Osteoblast (primary cell): ENCODE measurements around the gene VOPP1. TPM values are rescaled to one million over a fixed set of nuclear protein-coding genes. Genes with fewer than 3 reads are reported as not detected.

Experiments used
- DNase-seq: peaks from one replicate; pipeline ENCODE4 v3.0.0; 2011; ENCODE audit warnings: low spot score, mixed read lengths; ENCODE audit not compliant: insufficient read length; ENCODE audit errors: missing footprints
- H2AFZ ChIP-seq: 2 replicates; pipeline ENCODE4 v1.6.0; 2011; ENCODE audit warnings: mild to moderate bottlenecking, low read length
- H3K27ac ChIP-seq: 2 replicates; pipeline ENCODE4 v1.5.1; 2011; ENCODE audit warnings: mild to moderate bottlenecking, low read depth, low read length, moderate library complexity
- H3K27me3 ChIP-seq: 2 replicates; pipeline ENCODE4 v1.6.0; 2012; ENCODE audit warnings: mild to moderate bottlenecking, control low read depth, inconsistent platforms, low read length, moderate library complexity; ENCODE audit not compliant: insufficient read depth
- H3K36me3 ChIP-seq: 2 replicates; pipeline ENCODE4 v1.5.1; 2011; ENCODE audit warnings: mild to moderate bottlenecking, low read length, control low read depth, moderate library complexity; ENCODE audit not compliant: insufficient read depth
- H3K4me1 ChIP-seq: 2 replicates; pipeline ENCODE4 v1.5.1; 2011; ENCODE audit warnings: mild to moderate bottlenecking, low read length, control low read depth, moderate library complexity; ENCODE audit not compliant: insufficient read depth
- H3K4me2 ChIP-seq: 2 replicates; pipeline ENCODE4 v1.6.0; 2011; ENCODE audit warnings: mild to moderate bottlenecking, low read length; ENCODE audit not compliant: insufficient read depth
- H3K4me3 ChIP-seq: fragments of 200-600 bp; sonication (generic); 3 replicates; pipeline ENCODE4 v1.5.1; 2012; ENCODE audit warnings: mild to moderate bottlenecking, low read length, inconsistent platforms; ENCODE audit not compliant: insufficient read depth
- H3K79me2 ChIP-seq: 2 replicates; pipeline ENCODE4 v1.6.0; 2012; ENCODE audit warnings: mild to moderate bottlenecking, low read length, control low read depth, inconsistent platforms; ENCODE audit not compliant: insufficient read depth
- H3K9me3 ChIP-seq: 2 replicates; pipeline ENCODE4 v1.5.1; 2011; ENCODE audit warnings: low read depth, low read length, control low read depth
- H4K20me1 ChIP-seq: 2 replicates; pipeline ENCODE4 v1.6.0; 2012; ENCODE audit warnings: mild to moderate bottlenecking, low read length, control low read depth; ENCODE audit not compliant: insufficient read depth
- total RNA-seq: library from RNA; depleted of rRNA; stranded (reverse); fragments of >200 nt; gene quantifications from 2 replicates; pipeline ENCODE4 v1.2.3, GENCODE V29; 2012
- TF ChIP-seq, protein P1 (sequence below): IDR thresholded peaks from 2 replicates; pipeline ENCODE4 v1.5.1; 2011; ENCODE audit warnings: mild to moderate bottlenecking, low read depth, low read length, moderate library complexity; ENCODE audit errors: extremely low read depth

The VOPP1 gene
- total RNA-seq, 1 donor: 74.6 TPM

DNA sequence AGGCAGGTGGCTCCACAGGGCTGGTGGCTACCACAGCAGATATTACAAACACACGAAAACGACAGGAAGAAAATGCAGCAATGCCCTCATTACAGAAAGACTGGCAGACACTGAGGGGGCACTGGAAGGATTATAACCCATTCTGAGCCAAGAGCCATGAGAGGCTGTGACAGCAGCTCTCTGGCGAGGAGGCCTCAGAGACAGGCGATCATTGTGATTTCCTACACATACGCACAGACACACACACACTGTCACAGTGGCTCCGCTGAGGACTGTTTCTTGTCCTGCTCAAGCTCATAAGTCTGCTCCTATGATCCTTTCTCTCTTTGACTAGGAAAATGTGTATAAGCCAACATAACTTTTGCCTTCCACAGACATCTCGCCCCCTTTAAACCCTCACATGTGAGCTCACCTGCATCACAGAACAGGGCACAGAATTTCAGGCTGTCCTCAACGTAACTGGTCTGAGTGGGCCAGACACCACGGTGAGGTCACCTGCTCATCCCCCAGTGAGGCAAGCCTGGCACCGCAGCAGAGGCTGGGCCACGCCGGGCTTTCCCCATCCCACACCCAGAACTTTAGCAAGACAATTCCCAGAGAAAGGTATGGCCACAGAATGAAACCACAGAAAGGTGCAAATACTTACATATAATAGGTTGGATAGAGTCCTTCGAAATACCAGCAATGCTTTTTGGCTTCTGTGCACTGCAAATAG lies 51.7 kb downstream of the VOPP1 start:
- Histone ChIP-seq H3K4me2 (no peak overlapping the region), H3K79me2 (peaks cover 45% of the 10 kb centered on the region), H3K36me3 (peaks cover 10% of the 10 kb centered on the region), H4K20me1 (peaks cover 15% of the 10 kb centered on the region), H3K9me3 (no peaks in the 10 kb centered on the region), H3K4me3 (no peak overlapping the region), H3K27me3 (no peaks in the 10 kb centered on the region), H3K27ac (no peak overlapping the region), H3K4me1 (no peaks in the 10 kb centered on the region), H2AFZ (no peak overlapping the region)
- TF ChIP-seq, protein P1, sequence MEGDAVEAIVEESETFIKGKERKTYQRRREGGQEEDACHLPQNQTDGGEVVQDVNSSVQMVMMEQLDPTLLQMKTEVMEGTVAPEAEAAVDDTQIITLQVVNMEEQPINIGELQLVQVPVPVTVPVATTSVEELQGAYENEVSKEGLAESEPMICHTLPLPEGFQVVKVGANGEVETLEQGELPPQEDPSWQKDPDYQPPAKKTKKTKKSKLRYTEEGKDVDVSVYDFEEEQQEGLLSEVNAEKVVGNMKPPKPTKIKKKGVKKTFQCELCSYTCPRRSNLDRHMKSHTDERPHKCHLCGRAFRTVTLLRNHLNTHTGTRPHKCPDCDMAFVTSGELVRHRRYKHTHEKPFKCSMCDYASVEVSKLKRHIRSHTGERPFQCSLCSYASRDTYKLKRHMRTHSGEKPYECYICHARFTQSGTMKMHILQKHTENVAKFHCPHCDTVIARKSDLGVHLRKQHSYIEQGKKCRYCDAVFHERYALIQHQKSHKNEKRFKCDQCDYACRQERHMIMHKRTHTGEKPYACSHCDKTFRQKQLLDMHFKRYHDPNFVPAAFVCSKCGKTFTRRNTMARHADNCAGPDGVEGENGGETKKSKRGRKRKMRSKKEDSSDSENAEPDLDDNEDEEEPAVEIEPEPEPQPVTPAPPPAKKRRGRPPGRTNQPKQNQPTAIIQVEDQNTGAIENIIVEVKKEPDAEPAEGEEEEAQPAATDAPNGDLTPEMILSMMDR: no peak
- no peak for DNase-seq

DNA sequence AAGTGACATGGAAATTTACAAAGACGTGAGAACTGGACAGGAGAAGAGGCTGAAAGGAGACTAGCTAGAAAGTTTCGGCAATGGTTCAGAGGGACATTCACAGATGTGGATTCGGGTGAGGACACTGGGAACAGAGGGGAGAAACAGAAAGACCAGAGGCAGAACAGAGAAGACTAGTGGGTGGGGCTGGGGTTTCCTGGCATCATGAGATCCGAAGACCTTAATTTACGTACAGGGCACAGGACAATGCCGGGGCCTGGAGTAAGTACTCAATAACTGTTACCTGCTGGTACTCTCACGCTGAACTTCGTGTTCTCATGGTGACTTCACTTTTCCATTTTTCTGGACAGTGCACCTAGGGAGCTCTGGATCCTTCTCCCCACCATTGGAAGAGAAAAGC lies 53.5 kb downstream of the VOPP1 start:
- H3K4me2 ChIP-seq: no peak overlapping the region
- no peaks in the 10 kb centered on the region for H3K4me1 ChIP-seq
- no peaks in the 10 kb centered on the region for H3K9me3 ChIP-seq
- TF ChIP-seq, protein P1: no peak
- no peak overlapping the region for H3K27ac ChIP-seq
- peaks cover 31% of the 10 kb centered on the region for H3K79me2 ChIP-seq
- no peak overlapping the region for H2AFZ ChIP-seq
- no peaks in the 10 kb centered on the region for H3K27me3 ChIP-seq
- peaks cover 13% of the 10 kb centered on the region for H3K36me3 ChIP-seq
- H3K4me3 ChIP-seq: no peak overlapping the region
- DNase-seq: no peak
- H4K20me1 ChIP-seq: peaks cover 8% of the 10 kb centered on the region

DNA sequence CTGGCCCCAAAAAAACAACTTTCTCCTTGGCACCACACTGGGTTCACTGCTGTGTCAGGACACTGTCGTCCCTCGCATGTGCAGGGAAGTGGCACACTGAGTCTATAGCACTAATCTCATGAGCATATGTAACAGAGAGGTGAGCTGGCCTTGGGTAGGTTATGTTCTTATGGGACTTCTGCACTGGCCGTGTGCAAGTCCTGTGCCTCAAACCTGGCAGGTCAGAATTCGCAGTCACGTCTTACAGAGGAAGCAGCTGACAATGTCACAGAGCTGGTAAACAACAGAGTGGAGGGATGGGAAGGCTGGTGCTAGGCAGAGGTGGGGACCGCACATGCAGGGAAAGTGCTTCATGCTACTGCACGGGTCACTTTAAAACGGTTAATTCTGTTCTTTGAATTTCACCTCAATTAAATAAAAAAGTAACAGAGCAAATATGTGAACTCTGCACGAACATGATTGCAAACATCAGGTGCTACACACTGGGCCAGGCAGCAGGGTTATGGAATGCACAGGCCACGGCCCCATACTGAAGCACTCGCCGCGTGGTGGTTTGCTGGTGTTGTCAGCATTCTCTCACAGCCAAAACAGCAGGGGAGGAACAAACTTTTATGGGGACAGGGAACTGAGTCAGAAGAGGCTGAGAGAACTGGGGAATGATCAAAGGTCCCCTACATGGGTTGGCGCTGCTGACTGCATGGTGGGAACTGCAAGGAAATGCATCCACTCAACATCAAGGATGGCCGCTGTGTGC lies 54.2 kb downstream of the VOPP1 start:
- DNase-seq: no peak
- Histone ChIP-seq H3K9me3 (no peaks in the 10 kb centered on the region), H3K4me2 (no peak overlapping the region), H3K79me2 (peaks cover 26% of the 10 kb centered on the region), H3K27me3 (no peaks in the 10 kb centered on the region), H4K20me1 (peaks cover 8% of the 10 kb centered on the region), H2AFZ (no peak overlapping the region), H3K4me1 (no peaks in the 10 kb centered on the region), H3K27ac (no peak overlapping the region), H3K4me3 (no peak overlapping the region), H3K36me3 (peaks cover 17% of the 10 kb centered on the region)
- TF ChIP-seq, protein P1: no peak

DNA sequence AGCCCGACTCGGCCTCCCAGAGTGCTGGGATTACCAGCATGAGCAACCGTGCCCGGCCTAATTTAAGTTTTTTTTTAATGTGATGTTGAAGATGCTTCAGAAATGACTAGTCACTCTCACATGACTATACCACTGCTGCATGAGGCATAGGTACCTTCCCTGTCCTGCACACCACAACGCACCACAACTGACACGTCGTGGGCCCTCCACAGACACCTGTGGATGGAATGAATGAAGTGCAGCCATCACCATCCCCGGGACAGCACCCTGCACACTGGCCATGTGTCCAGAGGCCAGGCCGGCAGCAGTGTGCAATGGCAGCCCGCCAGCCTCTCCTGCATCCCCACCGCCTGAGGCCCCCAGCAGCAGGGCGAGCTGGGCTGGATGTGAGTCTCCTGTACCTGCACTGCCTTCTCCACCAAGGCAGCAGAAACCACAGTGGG lies 55.1 kb downstream of the VOPP1 start:
- no peaks in the 10 kb centered on the region for H3K27me3 ChIP-seq
- no peak overlapping the region for H3K4me3 ChIP-seq
- no peaks in the 10 kb centered on the region for H3K4me1 ChIP-seq
- peaks cover 18% of the 10 kb centered on the region for H3K79me2 ChIP-seq
- H3K27ac ChIP-seq: no peak overlapping the region
- no peak overlapping the region for H3K4me2 ChIP-seq
- TF ChIP-seq, protein P1: no peak
- H3K9me3 ChIP-seq: no peaks in the 10 kb centered on the region
- no peak overlapping the region for H2AFZ ChIP-seq
- DNase-seq: no peak
- peaks cover 8% of the 10 kb centered on the region for H4K20me1 ChIP-seq
- peaks cover 18% of the 10 kb centered on the region for H3K36me3 ChIP-seq
